ENCODE data around the gene FBP1.

Gene FBP1

DNA sequence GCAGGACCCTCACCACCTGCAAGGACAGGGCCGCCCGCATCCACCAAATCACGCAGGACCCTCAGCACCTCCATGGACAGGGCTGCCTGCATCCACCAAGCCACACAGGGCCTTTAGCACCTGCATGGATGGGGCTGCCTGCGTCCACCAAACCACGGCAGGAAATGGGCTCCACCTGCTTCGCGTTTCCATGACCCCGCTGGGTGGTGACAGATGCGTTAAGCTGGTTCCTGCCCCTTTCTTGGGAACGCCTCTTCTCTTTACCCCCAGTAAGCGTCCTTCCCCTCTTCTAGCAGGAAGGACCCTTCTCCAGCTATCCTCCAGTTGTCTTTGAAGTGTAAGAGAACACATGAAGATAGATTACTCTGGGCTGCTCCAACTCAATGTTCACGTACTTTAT lies 13.5 kb downstream of the FBP1 start:
- TF ChIP-seq, protein P1, sequence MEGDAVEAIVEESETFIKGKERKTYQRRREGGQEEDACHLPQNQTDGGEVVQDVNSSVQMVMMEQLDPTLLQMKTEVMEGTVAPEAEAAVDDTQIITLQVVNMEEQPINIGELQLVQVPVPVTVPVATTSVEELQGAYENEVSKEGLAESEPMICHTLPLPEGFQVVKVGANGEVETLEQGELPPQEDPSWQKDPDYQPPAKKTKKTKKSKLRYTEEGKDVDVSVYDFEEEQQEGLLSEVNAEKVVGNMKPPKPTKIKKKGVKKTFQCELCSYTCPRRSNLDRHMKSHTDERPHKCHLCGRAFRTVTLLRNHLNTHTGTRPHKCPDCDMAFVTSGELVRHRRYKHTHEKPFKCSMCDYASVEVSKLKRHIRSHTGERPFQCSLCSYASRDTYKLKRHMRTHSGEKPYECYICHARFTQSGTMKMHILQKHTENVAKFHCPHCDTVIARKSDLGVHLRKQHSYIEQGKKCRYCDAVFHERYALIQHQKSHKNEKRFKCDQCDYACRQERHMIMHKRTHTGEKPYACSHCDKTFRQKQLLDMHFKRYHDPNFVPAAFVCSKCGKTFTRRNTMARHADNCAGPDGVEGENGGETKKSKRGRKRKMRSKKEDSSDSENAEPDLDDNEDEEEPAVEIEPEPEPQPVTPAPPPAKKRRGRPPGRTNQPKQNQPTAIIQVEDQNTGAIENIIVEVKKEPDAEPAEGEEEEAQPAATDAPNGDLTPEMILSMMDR (IDR thresholded peaks at IDR 0.05; ENCODE audit: control insufficient read depth, insufficient read depth, low read depth, low read length, missing control alignments): no peak
- no peak overlapping the region for H3K4me3 ChIP-seq (ENCODE audit: control insufficient read depth, low read depth, low read length)
- no peak for DNase-seq (ENCODE audit: low read depth)

DNA sequence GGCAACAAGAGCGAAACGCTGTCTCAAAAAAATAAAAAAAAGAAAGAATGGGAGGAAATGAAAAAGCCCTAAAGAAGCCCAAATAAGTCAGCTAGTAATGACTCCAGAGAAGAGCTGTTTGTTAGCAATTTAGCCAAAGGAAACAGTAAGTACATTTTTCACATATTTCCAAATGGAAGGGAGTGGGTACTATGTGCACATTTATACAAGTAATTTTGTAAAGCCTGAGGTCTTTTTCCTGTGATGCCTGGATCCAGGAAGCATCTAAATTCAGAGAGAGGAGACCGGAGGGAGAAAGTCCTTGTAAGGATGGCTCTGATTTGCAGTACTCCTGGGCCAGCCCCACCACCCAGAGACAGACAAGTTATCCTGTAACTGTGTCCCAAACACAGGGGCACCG lies 14.7 kb downstream of the FBP1 start:
- TF ChIP-seq, protein P1 (IDR thresholded peaks at IDR 0.05; ENCODE audit: control insufficient read depth, insufficient read depth, low read depth, low read length, missing control alignments): no peak
- DNase-seq (ENCODE audit: low read depth): no peak
- H3K4me3 ChIP-seq (ENCODE audit: control insufficient read depth, low read depth, low read length): no peak overlapping the region

DNA sequence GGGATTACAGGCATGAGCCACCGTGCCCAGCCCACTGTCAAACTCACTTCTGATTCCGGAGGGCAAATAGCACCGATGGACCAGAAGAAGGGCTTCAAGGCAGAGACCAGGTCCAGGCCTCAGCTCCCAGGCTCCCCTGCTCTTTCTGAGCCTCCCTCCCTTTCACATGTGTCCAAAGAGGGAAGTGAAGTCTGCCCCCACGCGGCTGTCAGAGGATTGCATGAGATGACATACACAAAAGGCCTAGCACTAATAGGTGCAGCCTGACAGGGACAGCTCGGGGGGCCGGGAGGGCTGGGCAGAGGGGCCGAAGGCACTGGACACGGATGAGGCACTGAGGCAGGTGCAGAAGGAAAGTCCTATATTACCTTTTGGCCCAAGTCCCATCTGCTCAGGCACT lies 16.1 kb downstream of the FBP1 start:
- no peak overlapping the region for H3K4me3 ChIP-seq (ENCODE audit: control insufficient read depth, low read depth, low read length)
- DNase-seq (ENCODE audit: low read depth): no peak
- TF ChIP-seq, protein P1 (IDR thresholded peaks at IDR 0.05; ENCODE audit: control insufficient read depth, insufficient read depth, low read depth, low read length, missing control alignments): peak; percentile 55

DNA sequence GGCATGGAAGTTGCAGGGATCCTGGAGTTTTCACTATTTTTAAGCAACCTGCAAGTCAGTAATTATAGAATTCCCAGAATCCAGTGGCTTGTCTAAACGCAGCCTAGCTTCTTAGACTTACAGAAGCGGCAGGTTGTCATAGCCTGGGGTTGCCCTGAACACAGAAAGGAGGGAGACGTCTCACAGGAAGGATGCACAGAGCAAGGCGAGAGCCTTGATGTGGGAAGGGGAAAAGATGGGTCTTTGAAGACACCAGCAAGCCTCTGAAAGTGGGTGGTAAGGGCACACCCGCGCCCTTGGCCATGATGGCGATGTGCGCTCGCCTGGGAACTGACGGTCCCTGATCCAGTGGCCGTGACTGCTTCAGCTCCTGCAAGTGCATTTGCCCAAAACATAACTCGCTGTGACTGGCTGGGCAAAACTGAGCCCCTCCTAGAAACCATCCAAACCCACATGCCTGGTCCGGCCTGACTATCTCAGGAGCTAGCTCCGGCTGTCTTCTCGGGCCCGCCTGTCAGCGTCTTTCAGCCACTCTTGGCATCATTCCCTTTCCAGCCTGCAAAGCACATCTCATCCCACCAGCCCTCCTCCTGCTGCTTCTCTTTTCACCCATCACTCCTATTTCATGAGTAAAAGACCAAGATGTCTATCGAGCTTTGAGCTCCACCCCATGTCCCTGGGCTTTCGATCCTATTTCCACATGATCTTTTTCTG lies 17.1 kb downstream of the FBP1 start:
- no peak for DNase-seq (ENCODE audit: low read depth)
- TF ChIP-seq, protein P1 (IDR thresholded peaks at IDR 0.05; ENCODE audit: control insufficient read depth, insufficient read depth, low read depth, low read length, missing control alignments): no peak
- no peak overlapping the region for H3K4me3 ChIP-seq (ENCODE audit: control insufficient read depth, low read depth, low read length)

DNA sequence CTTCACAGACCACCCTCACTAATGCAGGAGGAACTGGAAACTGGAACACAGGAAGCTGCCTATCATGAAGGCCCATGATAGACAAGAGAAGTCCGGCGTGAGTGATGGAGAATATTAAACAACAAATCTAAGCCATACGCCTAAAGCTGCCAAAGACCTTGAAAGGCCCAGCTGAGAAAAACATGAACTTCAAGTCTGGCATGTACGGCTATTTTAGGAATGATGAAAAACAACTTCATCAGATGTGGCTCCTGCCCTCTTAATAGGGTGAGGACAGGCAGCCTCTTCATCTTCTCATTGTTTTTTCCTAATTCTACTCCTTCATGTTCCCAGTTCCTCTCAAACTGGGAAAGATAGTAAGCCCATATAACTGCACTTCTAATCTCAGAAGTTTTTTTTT lies 20.3 kb downstream of the FBP1 start:
- TF ChIP-seq, protein P1 (IDR thresholded peaks at IDR 0.05; ENCODE audit: control insufficient read depth, insufficient read depth, low read depth, low read length, missing control alignments): no peak
- no peak for DNase-seq (ENCODE audit: low read depth)
- H3K4me3 ChIP-seq (ENCODE audit: control insufficient read depth, low read depth, low read length): no peak overlapping the region

DNA sequence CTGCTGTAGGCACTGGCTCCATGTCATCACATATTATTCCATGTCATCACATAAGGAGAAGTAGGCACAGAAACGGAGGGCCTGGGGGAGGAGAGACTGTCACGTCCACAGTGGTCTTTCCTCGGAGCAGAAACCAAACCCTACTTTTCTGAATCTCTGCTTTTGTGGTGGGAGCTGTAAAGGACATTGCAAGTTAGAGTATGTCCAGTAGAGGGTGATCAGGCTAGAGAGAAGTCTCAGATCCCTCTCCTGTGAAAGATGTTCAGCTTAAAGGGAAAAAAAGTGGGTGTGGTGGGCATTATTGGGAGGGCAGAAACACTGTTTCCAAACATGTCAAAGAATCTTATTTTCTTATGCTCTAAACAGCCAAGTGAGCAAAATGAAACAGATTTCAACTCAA lies 26.3 kb downstream of the FBP1 start:
- TF ChIP-seq, protein P1 (IDR thresholded peaks at IDR 0.05; ENCODE audit: control insufficient read depth, insufficient read depth, low read depth, low read length, missing control alignments): peak; percentile 19
- H3K4me3 ChIP-seq (ENCODE audit: control insufficient read depth, low read depth, low read length): no peak overlapping the region
- DNase-seq (ENCODE audit: low read depth): no peak
